Hematopoietic multipotent progenitor cell (in vitro differentiated cells): ENCODE data around the gene TNFRSF8. TPM values are rescaled to one million over a fixed set of nuclear protein-coding genes. Genes with fewer than 3 reads are reported as not detected.
A peak's percentile ranks its signal among the peaks of the same experiment; 100 is the strongest.
"Not testable (repeated sequence)": the region's sequence is repeated elsewhere in the genome, so short reads cannot be mapped to it uniquely, and the experiment has no call there.

Experiments used
- DNase-seq, 3 donors: peaks; one replicate each; pipeline ENCODE4 v3.0.0-alpha.2; 2011 to 2015; ENCODE audit warnings: low read depth in 2 of 3, low spot score in 2 of 3
- total RNA-seq: library from RNA; depleted of rRNA; stranded (reverse); fragments of >200 nt; gene quantifications from one replicate; pipeline ENCODE4 v1.2.3, GENCODE V29; 2012

The TNFRSF8 gene
- total RNA-seq, result 0.27 TPM

DNA sequence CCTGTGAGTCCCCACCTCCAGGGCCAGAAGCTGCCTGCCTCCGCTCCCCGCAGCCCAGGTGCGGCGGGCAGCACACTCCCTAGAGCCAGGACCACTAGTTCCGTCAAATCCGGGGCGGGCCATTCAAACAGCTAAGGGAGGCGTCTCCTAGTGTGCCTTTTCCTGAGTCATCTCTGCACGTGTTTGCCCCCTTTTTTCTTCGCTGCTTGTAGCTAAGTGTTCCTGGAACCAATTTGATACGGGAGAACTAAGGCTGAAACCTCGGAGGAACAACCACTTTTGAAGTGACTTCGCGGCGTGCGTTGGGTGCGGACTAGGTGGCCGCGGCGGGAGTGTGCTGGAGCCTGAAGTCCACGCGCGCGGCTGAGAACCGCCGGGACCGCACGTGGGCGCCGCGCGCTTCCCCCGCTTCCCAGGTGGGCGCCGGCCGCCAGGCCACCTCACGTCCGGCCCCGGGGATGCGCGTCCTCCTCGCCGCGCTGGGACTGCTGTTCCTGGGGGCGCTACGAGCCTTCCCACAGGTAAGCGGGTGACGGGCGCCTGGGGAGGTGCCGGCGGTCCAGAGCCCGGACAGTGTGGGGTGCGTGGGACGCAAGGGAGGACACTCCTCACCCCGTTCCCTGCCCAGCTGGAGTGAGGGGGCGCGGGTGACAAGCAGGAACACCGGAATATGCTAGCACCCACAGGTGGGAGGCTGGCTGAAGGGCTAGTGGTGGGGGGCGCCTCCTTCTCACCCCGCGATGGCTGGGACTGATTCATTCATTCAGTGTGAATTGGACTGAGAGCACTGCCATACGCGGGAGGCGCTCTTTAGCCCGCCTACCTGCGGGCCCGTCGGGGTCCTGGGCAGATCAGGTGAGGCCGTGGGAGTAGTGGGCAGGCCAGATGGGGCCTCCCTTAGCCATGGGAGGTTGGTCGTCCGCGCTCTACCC is at the start of gene TNFRSF8:
TSS of gene TNFRSF8 (plus strand) at position 163 of the 932 bp plus-strand sequence. CDS start at position 459, 296 bp downstream.
- DNase-seq, result peak in 2 of 3 donors; percentile 72 to 83

GRCh38 chr1:12014141-12014991 is 48.7 kb upstream of the TNFRSF8 start:
- no peak for DNase-seq

DNA sequence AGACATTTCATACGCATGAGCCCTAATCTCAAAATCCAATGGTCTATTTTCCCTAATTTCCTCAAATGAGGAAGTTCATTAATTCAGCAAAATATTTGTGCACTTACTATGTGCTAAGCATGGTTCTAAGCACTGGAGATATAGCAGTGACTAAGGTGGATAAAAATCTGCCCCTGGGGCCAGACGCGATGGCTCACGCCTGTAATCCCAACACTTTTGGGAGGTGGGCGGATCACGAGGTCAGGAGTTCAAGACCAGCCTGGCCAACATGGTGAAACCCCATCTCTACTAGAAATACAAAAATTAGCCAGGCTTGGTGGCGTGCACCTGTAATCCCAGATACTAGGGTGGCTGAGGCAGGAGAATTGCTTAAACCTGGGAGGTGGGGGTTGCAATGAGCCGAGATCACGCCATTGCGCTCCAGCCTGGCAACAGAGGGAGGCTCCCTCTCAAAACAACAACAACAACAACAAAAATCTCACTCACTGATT is 48.1 kb upstream of the TNFRSF8 start:
- DNase-seq, result no peak

- DNase-seq, result no peak
Measured at GRCh38 chr1:12015499-12015898, 47.6 kb upstream of the TNFRSF8 start.

DNA sequence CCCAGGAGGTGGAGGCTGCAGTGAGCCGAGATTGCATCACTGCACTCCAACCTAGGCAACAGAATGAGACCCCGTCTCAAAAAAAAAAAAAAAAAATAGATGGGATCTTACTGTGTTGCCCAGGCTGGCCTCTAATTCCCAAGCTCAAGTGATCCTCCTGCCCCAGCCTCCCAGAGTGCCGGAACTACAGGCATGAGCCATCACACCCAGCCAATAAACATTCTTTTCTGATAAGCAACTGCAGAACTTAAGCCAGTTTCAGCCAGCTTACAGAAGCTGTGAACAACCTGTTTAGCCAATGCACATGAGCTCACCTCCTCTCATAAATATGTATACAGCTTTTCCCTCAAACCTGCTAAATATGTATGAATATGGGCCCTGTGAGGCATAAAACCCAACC is 46.9 kb upstream of the TNFRSF8 start:
- no peak for DNase-seq

- no peak for DNase-seq
Measured at GRCh38 chr1:12019858-12020509, 43.1 kb upstream of the TNFRSF8 start.

- DNase-seq, result no peak
Measured at GRCh38 chr1:12021616-12022015, 41.5 kb upstream of the TNFRSF8 start.

GRCh38 chr1:12022036-12022435 is 41.1 kb upstream of the TNFRSF8 start:
- DNase-seq, result no peak

DNA sequence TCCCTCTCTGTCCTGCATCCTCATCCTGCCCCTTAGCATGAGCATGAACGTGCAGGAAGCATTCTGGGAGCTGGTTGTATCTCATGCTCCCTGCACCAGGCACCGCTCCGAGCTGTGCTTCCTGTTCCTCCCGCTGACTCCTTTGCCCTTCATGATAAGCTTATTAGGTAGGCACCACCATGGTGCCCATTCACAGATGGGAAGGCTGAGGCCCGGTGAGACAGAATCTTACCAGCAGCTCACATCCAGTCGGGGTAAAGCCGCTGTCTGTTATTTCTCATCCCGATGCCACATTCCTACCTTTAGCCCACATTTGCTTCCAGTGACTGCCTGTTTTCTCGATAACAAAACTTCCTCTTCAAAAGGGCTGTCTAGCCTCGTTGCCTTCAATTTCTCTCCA is 36.5 kb upstream of the TNFRSF8 start:
- no peak for DNase-seq

GRCh38 chr1:12028248-12028647 is 34.9 kb upstream of the TNFRSF8 start:
- no peak for DNase-seq

GRCh38 chr1:12028957-12029511 is 34.1 kb upstream of the TNFRSF8 start:
- no peak for DNase-seq

DNA sequence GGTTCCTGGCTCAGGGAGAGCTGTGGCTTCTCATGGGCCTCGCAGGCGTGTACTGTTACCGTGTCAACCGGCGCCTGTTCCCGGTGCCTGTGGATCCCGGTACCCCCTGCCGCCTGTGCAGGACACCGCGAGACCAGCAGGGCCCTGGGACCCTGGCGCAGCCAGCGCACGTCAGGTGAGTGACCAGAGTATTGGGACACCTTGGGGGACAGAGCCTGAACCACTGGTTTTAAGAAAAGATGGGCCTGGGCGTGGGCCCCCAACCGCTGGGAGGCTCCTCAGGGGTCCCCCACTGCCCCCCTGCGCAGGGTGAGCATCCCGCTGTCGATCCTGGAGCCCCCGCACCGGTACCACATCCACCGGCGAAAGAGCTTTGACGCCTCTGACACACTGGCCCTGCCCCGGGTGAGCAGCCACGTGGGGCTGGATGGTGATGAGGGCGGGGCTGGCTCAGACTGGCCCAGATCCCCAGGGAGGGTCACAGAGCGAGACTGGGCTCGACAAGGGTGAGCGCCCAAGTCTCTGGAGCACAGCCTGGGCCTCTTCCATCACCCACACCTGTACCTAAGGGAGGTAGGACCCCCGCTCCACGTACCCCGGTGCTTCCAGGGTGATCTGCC is 33.3 kb upstream of the TNFRSF8 start:
- DNase-seq, result no peak

DNA sequence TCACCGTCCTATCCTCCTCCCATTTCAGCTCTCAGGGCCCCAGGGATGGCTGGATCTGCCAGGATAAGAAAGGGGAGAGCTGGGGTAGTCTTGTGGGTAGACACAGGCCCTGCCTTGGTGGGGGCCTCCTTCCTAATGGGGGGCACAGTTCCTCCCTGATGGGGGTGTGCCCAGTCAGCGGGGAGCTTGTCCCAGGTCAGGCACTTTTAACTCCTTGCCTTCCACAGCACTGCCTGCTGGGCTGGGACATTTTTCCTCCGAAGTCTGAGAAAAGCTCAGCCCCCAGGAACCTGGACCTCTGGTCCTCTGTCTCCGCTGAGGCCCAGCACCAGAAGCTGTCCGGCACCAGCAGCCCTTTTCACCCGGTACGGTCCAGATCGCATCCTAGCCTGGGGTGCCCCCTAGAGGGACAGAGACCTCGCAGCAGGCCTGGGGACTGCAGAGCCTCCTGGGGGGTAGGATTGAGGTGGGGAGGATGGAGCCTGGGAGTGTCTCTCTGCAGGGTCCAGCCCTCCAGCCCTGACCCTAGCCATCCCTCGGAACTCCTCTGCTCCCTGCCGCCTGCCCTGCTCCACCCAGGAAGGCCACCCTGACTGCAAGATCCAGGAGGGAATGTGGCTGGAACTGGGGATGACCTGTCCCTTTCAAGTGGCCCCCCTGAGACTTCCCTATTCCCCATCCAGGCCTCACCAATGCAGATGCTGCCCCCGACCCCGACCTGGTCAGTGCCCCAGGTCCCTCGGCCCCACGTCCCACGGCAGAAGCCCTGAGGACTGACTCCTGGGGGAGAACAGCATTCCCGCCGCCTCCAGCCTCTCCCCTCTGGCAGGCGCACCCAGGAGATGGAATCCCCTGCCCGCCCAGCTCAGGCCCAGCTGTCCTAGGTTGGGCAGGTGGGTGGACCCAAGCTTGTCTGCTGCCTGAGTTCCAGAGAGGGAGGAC is 31.8 kb upstream of the TNFRSF8 start:
- peak in 1 of 3 donors; percentile 33 for DNase-seq

DNA sequence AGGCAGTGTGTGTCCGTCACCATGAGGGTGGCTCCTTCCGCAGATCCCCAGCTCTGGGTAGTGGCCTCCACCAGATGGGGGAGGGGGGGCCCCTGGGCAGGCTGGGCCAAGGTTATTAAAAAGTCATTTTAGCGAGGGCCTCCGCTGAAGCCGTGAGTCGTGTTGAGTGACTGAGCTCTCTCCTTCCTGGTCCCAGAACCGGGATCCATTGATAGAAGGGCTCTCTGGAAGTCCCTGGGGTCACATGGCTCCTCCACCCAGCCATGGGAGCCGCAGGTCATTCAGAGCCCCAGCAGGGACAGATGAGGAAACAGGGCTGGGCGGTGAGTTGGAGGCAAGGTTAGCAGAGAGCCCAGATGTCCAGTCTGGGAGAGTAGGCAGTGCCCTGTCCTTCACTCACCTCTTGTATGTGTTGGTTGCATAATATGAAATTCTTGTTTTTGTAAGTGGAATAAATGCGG is 30.9 kb upstream of the TNFRSF8 start:
- DNase-seq, result no peak

GRCh38 chr1:12033441-12033840 is 29.7 kb upstream of the TNFRSF8 start:
- not testable (repeated sequence) for DNase-seq

GRCh38 chr1:12034381-12034801 is 28.7 kb upstream of the TNFRSF8 start:
- DNase-seq, result no peak

GRCh38 chr1:12035312-12035711 is 27.8 kb upstream of the TNFRSF8 start:
- no peak for DNase-seq

GRCh38 chr1:12037486-12038355 is 25.4 kb upstream of the TNFRSF8 start:
- DNase-seq, result no peak
